ENCODE measurements around the gene MEGF8. TPM values are rescaled to one million over a fixed set of nuclear protein-coding genes. Genes with fewer than 3 reads are reported as not detected.
"Not testable (repeated sequence)": the region's sequence is repeated elsewhere in the genome, so short reads cannot be mapped to it uniquely, and the experiment has no call there.

Gene MEGF8
- total and polyA plus RNA-seq, 2 experiments from 2014 or later = 5.4 to 26.6 TPM

DNA sequence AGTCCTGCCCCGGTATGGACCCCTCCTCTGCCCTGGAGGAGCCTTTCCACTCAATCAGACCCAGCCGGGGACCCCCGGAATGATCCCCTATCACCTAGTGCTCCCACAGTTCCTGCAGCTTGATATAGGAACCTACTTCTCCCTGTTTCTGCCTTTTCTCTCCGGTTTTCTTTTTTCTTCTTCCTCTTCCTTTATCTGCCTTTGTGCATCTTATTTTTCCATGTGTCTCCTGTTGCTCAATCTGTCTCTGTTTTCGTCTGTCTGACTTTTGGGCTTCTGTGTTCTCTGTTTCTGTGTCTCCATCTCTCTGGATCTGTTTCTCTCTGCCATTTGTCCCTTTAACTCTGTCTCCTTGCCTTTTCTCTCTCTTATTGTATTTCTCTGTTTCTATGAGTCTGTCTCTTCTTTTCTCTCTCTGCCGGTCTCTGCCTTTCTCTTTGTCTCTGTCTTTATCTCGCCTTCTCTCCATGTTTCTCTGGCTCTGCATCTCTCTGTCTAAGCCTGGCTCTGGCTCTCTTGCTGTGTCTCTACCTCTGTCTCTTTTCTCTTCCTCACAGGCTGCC is 10.0 kb downstream of the MEGF8 start:
- no peak overlapping the region for H3K4me2 ChIP-seq (ENCODE audit: unreplicated experiment)
- in situ Hi-C loops (cut with MboI) = no loop called here

DNA sequence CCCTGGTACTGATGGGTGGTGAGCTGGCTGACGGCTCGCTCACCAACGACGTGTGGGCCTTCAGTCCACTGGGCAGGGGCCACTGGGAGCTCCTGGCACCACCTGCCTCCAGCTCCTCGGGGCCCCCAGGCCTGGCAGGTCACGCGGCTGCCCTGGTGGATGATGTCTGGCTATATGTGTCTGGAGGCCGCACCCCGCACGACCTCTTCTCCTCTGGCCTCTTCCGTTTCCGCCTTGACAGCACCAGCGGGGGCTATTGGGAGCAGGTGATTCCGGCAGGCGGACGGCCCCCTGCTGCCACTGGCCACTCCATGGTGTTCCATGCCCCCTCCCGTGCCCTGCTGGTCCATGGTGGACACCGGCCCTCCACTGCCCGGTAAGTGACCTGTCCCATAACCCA is 10.5 kb downstream of the MEGF8 start:
- Histone ChIP-seq H3K27ac (no peak overlapping the region), H3F3A (ENCODE audit: insufficient read depth) (no peaks in the 10 kb centered on the region), H2AFZ (no peak overlapping the region), H3K4me3 (no peak overlapping the region), H3K9ac (no peak overlapping the region), H3K27me3 (replicated peaks; ENCODE audit: insufficient read depth) (no peaks in the 10 kb centered on the region), H3K4me1 (ENCODE audit: insufficient read depth) (no peaks in the 10 kb centered on the region), H4K20me1 (ENCODE audit: insufficient read depth) (no peaks in the 10 kb centered on the region), H3K9me3 (ENCODE audit: low read depth) (no peaks in the 10 kb centered on the region), H3K9me2 (ENCODE audit: insufficient read depth) (no peaks in the 10 kb centered on the region), H3K79me2 (ENCODE audit: insufficient read depth) (no peaks in the 10 kb centered on the region; the same call in 1 of the 2 replicates), H3K4me2 (ENCODE audit: unreplicated experiment) (no peak overlapping the region), H3K36me3 (ENCODE audit: low read depth) (no peaks in the 10 kb centered on the region)
- 87 to 88% methylated on average over 16 to 19 of the region's 19 CpGs for WGBS, 2 experiments (ENCODE audit: low coverage in 1 of 2, low lambda C conversion rate in 2 of 2, missing lambda C conversion rate in 2 of 2)
- in situ Hi-C loops (cut with MboI) = no loop called here
- no peak for TF ChIP-seq EZH2phosphoT487 (IDR thresholded peaks at IDR 0.05; ENCODE audit: insufficient read depth, low read depth)
- no peak for TF ChIP-seq EZH2 (IDR thresholded peaks at IDR 0.05; ENCODE audit: insufficient read depth, poor library complexity, severe bottlenecking)
- DNase-seq = no peak

More for the DNA sequence above, 10.0 kb downstream of the MEGF8 start:
- no peaks in the 10 kb centered on the region for H3K36me3 ChIP-seq (ENCODE audit: low read depth)
- no peaks in the 10 kb centered on the region for H3K9me3 ChIP-seq (ENCODE audit: low read depth)
- H4K20me1 ChIP-seq (ENCODE audit: insufficient read depth) = no peaks in the 10 kb centered on the region
- no peaks in the 10 kb centered on the region for H3K9me2 ChIP-seq (ENCODE audit: insufficient read depth)
- no peaks in the 10 kb centered on the region for H3K27me3 ChIP-seq (replicated peaks; ENCODE audit: insufficient read depth)
- no peak overlapping the region for H3K9ac ChIP-seq
- no peak overlapping the region for H3K27ac ChIP-seq
- no peak overlapping the region for H3K4me3 ChIP-seq
- no peaks in the 10 kb centered on the region for H3F3A ChIP-seq (ENCODE audit: insufficient read depth)
- peaks cover 4% of the 10 kb centered on the region; the same call in 1 of the 2 replicates for H3K79me2 ChIP-seq (ENCODE audit: insufficient read depth)
- H3K4me1 ChIP-seq (ENCODE audit: insufficient read depth) = no peaks in the 10 kb centered on the region
- no peak overlapping the region for H2AFZ ChIP-seq
- DNase-seq = no peak
- WGBS, 2 experiments (ENCODE audit: low coverage in 1 of 2, low lambda C conversion rate in 2 of 2, missing lambda C conversion rate in 2 of 2) = 92 to 94% methylated on average over 7 of the region's 7 CpGs
- TF ChIP-seq EZH2 (IDR thresholded peaks at IDR 0.05; ENCODE audit: insufficient read depth, poor library complexity, severe bottlenecking) (no peak), EZH2phosphoT487 (IDR thresholded peaks at IDR 0.05; ENCODE audit: insufficient read depth, low read depth) (no peak)

DNA sequence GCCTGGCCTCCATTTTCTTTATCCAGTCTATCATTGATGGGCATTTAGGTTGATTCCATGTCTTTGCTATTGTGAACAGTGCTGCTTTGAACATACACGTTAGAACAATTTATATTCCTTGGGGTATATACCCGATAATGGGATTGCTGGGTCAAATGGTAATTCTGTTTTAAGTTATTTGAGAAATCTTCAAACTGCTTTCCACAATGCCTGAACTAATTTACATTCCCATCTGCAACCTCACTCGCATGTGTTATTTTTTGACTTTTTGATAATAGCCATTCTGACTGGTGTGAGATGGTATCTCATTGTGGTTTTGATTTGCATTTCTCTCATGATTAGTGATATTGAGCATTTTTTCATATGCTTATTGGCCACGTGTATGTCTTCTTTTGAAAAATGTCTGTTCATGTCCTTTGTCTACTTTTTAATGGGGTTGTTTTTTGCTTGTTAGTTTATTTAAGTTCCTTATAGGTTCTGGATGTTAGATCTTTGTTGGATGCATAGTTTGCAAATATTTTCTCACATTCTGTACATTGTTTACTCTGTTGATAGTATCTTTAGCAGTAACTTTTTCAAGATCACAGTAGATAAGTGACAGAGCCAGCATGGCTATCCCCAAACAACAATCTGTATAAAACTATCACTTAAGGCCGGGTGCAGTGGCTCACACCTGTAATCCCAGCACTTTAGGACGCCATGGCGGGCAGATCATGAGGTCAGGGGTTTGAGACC is 13.9 kb downstream of the MEGF8 start:
- H3K27me3 ChIP-seq (replicated peaks; ENCODE audit: insufficient read depth); H4K20me1 ChIP-seq (ENCODE audit: insufficient read depth); H3K27ac ChIP-seq; H3K4me2 ChIP-seq (ENCODE audit: unreplicated experiment); H3F3A ChIP-seq (ENCODE audit: insufficient read depth); in situ Hi-C loops (cut with MboI); H3K4me1 ChIP-seq (ENCODE audit: insufficient read depth); H3K79me2 ChIP-seq (ENCODE audit: insufficient read depth); H3K36me3 ChIP-seq (ENCODE audit: low read depth); H2AFZ ChIP-seq; H3K9me2 ChIP-seq (ENCODE audit: insufficient read depth); DNase-seq; H3K9ac ChIP-seq; H3K4me3 ChIP-seq; H3K9me3 ChIP-seq (ENCODE audit: low read depth): not testable (repeated sequence)
- 88 to 92% methylated on average over 7 of the region's 7 CpGs for WGBS, 2 experiments (ENCODE audit: low coverage in 1 of 2, low lambda C conversion rate in 2 of 2, missing lambda C conversion rate in 2 of 2)

DNA sequence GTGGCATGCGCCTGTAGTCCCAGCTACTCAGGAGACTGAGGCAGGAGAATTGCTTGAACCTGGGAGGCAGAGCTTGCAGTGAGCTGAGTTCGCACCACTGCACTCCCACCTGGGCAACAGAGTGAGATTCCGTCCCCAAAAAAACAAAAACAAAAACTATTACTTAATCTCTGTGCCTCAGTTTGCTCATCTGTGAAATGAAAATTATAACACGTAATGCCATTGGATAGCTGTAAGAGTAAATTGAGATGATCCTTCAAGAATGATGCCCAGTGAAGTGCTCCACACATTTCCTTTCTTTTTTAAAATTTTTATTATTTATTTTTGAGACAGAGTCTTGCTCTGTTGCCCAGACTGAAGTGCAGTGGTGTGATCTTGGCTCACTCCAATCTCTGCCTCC is 14.5 kb downstream of the MEGF8 start:
- 94 to 96% methylated on average over 4 of the region's 4 CpGs for WGBS, 2 experiments (ENCODE audit: low coverage in 1 of 2, low lambda C conversion rate in 2 of 2, missing lambda C conversion rate in 2 of 2)
- H4K20me1 ChIP-seq (ENCODE audit: insufficient read depth); H2AFZ ChIP-seq; H3K4me3 ChIP-seq; H3K27me3 ChIP-seq (replicated peaks; ENCODE audit: insufficient read depth); H3K79me2 ChIP-seq (ENCODE audit: insufficient read depth); H3K9me2 ChIP-seq (ENCODE audit: insufficient read depth); H3K4me1 ChIP-seq (ENCODE audit: insufficient read depth); H3K9ac ChIP-seq; DNase-seq; H3K4me2 ChIP-seq (ENCODE audit: unreplicated experiment); in situ Hi-C loops (cut with MboI); H3K9me3 ChIP-seq (ENCODE audit: low read depth); H3K36me3 ChIP-seq (ENCODE audit: low read depth); H3F3A ChIP-seq (ENCODE audit: insufficient read depth); H3K27ac ChIP-seq: not testable (repeated sequence)
